HG02884 (cell line): ENCODE measurements around the gene ELMO1.

Source experiments
- ATAC-seq: cut with Tn5 transposase; IDR thresholded peaks from one replicate; pipeline ENCODE4 v1.9.1; 2021; ENCODE audit warnings: mild to moderate bottlenecking, moderate library complexity; ENCODE audit not compliant: unreplicated experiment

Gene ELMO1

DNA sequence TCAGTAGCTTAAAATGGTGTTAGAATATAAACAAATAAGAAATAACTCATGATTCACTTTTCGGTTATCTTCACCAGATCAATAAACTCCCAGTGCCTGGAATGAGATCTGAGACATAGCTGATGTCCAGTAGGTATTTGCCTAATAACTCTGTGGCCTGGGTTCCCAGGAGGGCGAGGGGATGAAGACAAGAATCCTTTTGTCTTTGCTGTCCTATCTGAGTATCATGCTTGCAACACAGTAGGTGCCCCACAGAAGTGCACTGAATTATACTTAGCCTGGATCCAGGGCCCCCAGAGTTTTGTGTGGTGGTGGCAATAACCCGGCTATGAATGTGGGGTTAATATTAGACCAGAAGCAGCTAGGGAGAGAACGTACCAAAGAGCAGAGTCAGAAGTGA is 374.3 kb downstream of the ELMO1 start:
- ATAC-seq: no peak

DNA sequence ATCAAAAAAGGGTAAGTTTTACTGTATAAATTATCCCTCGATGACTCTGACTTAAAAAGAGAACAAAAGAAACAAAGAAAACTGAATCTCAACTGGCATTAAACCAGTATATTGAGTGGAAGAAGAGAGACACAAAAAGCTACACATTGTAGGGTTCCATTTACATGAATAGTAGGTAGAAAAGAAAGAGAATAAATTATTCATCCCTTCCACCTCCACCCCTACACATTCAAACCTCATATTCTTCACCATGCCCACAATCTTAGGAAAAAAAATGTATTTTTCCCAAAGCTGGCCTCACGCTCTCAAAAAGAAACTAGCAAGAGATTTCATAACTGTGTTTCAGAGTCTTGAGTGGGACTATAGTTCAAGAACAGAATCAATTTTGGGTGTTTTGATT is 377.5 kb downstream of the ELMO1 start:
- ATAC-seq: no peak

GRCh38 chr7:37070471-37070870 is 378.2 kb downstream of the ELMO1 start:
- ATAC-seq: no peak

DNA sequence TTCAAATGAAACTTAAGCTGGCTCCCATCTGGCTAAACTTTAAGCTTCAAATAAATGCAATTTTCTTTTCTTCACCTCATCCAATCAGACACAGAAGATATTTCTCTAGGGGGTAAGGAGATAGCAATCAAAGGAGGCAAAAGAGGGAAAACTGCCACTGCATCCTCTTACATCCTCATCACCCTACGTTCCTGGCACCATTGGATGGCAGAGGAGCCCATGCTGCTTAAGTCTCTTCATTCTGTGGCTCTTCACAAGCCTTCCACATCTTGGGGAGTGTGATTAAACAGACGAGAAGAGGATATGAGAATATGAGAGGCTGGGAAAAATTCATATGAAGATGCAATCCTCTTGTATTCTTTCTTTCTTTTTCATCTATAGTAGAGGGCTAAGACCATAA is 378.6 kb downstream of the ELMO1 start:
- no peak for ATAC-seq

GRCh38 chr7:37069336-37069735 is 379.3 kb downstream of the ELMO1 start:
- ATAC-seq: no peak

DNA sequence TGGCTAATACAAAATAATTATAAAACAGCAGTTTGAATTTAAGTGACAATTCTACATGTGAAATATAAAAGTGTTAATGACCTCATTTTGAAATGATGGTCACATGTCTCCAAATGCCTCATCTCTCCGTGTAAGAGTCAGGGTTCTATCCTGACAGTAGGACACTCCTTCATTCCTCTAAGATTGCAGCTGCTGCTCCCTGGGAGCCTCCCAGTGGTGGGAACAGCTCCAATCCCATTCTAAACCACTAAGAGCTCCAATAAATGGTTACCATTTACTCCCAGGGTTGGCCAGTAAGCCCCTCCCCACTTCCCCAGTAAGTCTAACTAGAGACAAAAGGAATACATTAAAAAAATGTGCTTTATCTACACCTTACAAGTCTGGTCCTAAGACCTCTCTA is 379.8 kb downstream of the ELMO1 start:
- no peak for ATAC-seq

GRCh38 chr7:37068038-37068437 is 380.6 kb downstream of the ELMO1 start:
- no peak for ATAC-seq

DNA sequence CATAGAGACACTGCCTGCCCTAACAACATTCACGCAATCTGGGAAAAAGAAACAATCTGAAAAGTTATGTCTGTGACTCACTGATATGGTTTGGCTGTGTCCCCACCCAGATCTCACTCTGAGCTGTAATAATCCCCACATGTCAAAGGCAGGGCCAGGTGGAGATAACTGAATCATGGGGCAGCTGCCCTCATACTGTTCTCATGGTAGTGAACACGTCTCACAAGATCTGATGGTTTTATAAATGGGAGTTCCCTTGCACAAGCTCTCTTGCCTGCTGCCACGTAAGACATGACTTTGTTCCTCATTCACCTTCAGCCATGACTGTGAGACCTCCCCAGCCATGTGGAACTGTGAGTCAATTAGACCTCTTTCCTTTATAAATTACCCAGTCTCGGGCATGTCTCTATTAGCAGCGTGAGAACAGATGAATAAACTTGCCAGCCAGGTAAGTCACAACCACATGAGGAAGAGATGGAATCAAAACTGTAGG is 382.8 kb downstream of the ELMO1 start:
- ATAC-seq: peak; percentile 59

DNA sequence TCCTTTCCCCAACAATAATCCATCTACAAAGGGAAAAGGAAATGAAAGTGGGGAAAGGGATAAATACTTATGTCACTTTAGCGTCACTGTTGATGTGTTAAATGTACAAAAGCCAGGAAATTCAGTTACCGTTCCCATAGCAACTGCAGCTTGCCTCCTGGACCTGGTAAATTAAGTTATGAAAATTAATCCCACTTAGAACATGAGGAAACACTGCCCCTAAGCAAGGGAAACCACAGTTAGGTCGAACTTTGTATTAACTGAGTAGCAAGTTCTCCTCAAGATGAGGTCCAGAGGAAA is 386.2 kb downstream of the ELMO1 start:
- ATAC-seq: no peak

- no peak for ATAC-seq
Observed at GRCh38 chr7:37061849-37062559, 386.7 kb downstream of the ELMO1 start.

- no peak for ATAC-seq
Observed at GRCh38 chr7:37056234-37056912, 392.3 kb downstream of the ELMO1 start.

DNA sequence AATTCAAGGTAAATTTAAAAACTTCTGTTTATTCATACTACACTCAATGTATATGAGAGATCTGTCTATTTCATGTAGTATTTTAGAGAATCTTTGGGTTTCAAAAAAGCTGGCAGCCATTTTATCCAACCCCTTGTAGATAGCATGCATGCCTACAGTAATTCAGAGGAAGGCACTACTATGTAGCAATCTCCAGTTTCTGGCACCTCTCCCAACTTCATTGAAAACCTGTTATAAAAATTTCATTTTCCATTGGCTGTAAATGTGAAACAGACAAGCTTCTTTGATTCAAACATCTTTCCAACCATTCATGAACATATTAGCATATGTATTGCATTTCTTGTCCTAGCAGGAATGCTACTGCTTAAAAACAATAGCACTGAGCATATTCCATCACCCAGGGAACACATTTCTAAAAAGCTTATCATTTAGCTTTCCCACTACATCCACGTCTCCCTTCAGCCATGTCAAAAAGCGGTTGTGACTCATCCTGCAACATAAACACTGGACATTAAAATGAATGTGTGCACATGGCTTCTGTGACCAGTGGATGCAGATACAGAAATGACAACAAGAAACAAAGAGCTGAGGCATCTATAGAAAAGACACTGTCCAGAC is 393.9 kb downstream of the ELMO1 start:
- ATAC-seq: no peak

- no peak for ATAC-seq
Observed at GRCh38 chr7:37052705-37053104, 396.0 kb downstream of the ELMO1 start.

DNA sequence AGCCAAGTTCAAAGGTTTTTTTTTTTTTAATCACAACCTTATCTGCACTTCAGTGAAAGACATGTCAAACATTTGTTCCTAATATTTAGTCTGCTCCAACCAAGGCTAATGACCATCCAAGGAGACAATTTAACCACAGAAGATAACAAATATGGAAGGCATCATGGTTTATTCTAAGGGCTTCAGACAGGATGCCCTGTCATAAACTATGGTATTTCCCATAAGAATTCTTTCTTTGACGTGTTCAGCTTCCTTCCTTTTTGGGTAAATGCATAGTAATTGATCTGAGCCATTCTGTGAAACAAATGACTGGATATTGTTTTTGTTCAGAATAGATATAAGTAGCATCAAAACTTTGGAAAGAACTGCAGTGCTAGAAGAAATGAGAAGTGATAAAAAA is 397.9 kb downstream of the ELMO1 start:
- no peak for ATAC-seq

DNA sequence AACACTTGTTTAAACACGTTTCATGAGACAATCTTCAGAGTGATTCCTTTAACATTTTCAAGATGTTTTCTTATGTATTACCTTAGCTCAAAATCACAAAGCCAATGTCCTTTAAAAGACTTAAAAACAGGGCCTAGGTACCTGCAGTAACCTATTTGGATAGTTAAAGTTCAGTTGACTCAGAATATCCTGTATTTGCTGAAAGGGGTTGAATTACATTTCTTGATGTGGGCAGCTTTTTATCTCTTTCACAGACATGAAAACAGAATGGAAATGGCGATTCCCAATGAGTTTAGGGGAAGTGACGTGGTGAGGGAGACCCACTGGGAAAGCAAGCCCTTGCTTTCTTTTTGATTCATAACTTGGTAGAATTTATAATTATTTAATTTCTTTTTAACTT is 400.0 kb downstream of the ELMO1 start:
- no peak for ATAC-seq

- ATAC-seq: no peak
Observed at GRCh38 chr7:37047260-37047659, 401.4 kb downstream of the ELMO1 start.

GRCh38 chr7:37046531-37047079 is 402.1 kb downstream of the ELMO1 start:
- no peak for ATAC-seq

DNA sequence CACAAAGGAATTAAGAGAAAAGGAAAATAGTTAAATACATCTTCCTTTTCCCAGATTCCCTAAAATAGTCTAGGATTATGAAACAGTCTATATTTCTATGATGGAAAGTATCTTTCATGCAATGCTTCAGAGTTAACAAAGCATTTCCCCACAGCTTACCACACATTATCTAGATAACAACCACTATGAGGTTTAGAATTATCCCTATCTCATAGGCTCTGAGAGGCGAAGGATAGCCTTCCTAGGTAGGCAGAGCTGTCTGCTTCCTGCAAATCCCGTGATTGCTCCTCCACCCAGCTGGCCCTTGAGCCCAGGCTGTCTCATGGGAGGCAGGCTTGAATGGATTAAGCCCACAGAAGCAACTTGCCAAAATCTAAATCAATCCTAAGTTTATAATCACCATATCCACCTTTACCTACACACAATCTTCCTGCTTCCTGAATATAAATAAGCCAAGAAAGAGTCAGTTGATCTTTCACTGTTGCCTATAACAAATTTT is 402.9 kb downstream of the ELMO1 start:
- no peak for ATAC-seq

GRCh38 chr7:37041461-37041860 is 407.2 kb downstream of the ELMO1 start:
- ATAC-seq: no peak

DNA sequence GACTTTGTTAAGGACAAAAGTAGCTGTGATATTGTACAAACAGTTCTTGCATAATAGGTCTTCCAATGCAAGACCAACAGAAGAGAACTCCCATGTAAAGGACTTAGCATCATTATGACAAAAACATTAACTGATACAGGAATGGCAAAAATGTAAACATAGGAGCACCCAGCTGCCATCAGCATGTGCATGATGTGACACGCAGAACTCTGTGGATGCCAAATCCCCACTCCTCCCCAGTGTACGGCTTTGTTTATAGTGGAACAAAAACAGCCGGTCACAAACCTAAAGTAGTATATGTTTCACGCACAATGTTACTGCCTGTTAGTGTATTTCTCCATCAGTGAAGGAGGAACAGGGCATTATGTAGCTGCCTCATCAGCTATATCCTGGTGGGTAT is 408.3 kb downstream of the ELMO1 start:
- no peak for ATAC-seq

GRCh38 chr7:37039131-37039749 is 409.4 kb downstream of the ELMO1 start:
- ATAC-seq: no peak
